ENCODE measurements around the gene PAX9.

The PAX9 gene

GRCh38 chr14:36666416-36667206 is 5.0 kb downstream of the PAX9 start:
- no peak for TF ChIP-seq CTCF (IDR thresholded peaks at IDR 0.05; ENCODE audit: low read depth, low read length)
- DNase-seq = no peak
- H3K9me3 ChIP-seq (ENCODE audit: severe bottlenecking) = peaks cover 5% of the 10 kb centered on the region
- no peak overlapping the region for H3K27ac ChIP-seq
- peaks cover 81% of the 10 kb centered on the region for H3K27me3 ChIP-seq (ENCODE audit: insufficient read depth, low read depth, severe bottlenecking)
- no peak overlapping the region for H3K4me3 ChIP-seq (ENCODE audit: low read depth, low read length)
- no peaks in the 10 kb centered on the region for H3K36me3 ChIP-seq

- H3K27me3 ChIP-seq (ENCODE audit: insufficient read depth, low read depth, severe bottlenecking) = peaks cover 82% of the 10 kb centered on the region
- H3K27ac ChIP-seq = no peak overlapping the region
- no peak for DNase-seq
- peaks cover 3% of the 10 kb centered on the region for H3K9me3 ChIP-seq (ENCODE audit: severe bottlenecking)
- TF ChIP-seq CTCF (IDR thresholded peaks at IDR 0.05; ENCODE audit: low read depth, low read length) = no peak
- no peaks in the 10 kb centered on the region for H3K36me3 ChIP-seq
- H3K4me3 ChIP-seq (ENCODE audit: low read depth, low read length) = no peak overlapping the region
Measured at GRCh38 chr14:36667679-36668078, 6.0 kb downstream of the PAX9 start.

DNA sequence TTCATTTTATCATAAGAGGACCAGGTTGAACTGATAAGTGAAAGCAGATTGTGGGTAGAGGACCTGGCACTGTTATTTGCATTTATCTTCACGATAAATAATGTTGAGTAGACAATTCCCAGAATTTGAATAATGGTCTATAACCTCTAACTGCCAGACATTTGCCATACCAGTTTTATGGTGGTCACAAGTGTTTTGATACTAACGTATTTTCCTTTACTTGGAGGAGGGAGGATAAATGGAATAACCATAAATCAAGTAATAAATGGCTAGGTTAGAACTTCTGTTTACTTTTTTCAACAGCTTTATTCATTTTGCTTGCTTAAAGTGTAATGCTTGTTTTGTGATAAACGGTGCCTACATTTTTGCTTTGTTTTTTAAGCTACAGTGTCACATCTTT is 9.5 kb downstream of the PAX9 start:
- TF ChIP-seq CTCF (IDR thresholded peaks at IDR 0.05; ENCODE audit: low read depth, low read length) = no peak
- DNase-seq = no peak
- no peak overlapping the region for H3K4me3 ChIP-seq (ENCODE audit: low read depth, low read length)
- H3K36me3 ChIP-seq = no peaks in the 10 kb centered on the region
- no peaks in the 10 kb centered on the region for H3K9me3 ChIP-seq (ENCODE audit: severe bottlenecking)
- H3K27ac ChIP-seq = no peak overlapping the region
- peaks cover 73% of the 10 kb centered on the region for H3K27me3 ChIP-seq (ENCODE audit: insufficient read depth, low read depth, severe bottlenecking)

- H3K36me3 ChIP-seq = no peaks in the 10 kb centered on the region
- H3K27ac ChIP-seq = no peak overlapping the region
- peaks cover 73% of the 10 kb centered on the region for H3K27me3 ChIP-seq (ENCODE audit: insufficient read depth, low read depth, severe bottlenecking)
- no peak for DNase-seq
- no peak for TF ChIP-seq CTCF (IDR thresholded peaks at IDR 0.05; ENCODE audit: low read depth, low read length)
- H3K4me3 ChIP-seq (ENCODE audit: low read depth, low read length) = no peak overlapping the region
- H3K9me3 ChIP-seq (ENCODE audit: severe bottlenecking) = no peaks in the 10 kb centered on the region
Measured at GRCh38 chr14:36672095-36672494, 10.4 kb downstream of the PAX9 start.

- no peaks in the 10 kb centered on the region for H3K9me3 ChIP-seq (ENCODE audit: severe bottlenecking)
- H3K4me3 ChIP-seq (ENCODE audit: low read depth, low read length) = no peak overlapping the region
- H3K27me3 ChIP-seq (ENCODE audit: insufficient read depth, low read depth, severe bottlenecking) = peaks cover 71% of the 10 kb centered on the region
- no peak for TF ChIP-seq CTCF (IDR thresholded peaks at IDR 0.05; ENCODE audit: low read depth, low read length)
- H3K27ac ChIP-seq = no peak overlapping the region
- no peak for DNase-seq
- H3K36me3 ChIP-seq = no peaks in the 10 kb centered on the region
Measured at GRCh38 chr14:36674659-36675058, 13.0 kb downstream of the PAX9 start.

GRCh38 chr14:36675581-36675980 is 13.9 kb downstream of the PAX9 start:
- no peak for TF ChIP-seq CTCF (IDR thresholded peaks at IDR 0.05; ENCODE audit: low read depth, low read length)

More at GRCh38 chr14:36675581-36675980, 13.9 kb downstream of the PAX9 start:
- DNase-seq = no peak
- Histone ChIP-seq H3K4me3 (ENCODE audit: low read depth, low read length) (no peak overlapping the region), H3K27me3 (ENCODE audit: insufficient read depth, low read depth, severe bottlenecking) (peaks cover 68% of the 10 kb centered on the region), H3K9me3 (ENCODE audit: severe bottlenecking) (no peaks in the 10 kb centered on the region), H3K36me3 (no peaks in the 10 kb centered on the region), H3K27ac (no peak overlapping the region)
